H9 (cell line): ENCODE measurements around the gene RARG. TPM values are rescaled to one million over a fixed set of nuclear protein-coding genes. Genes with fewer than 3 reads are reported as not detected.

Source experiments
- DNase-seq: peaks from one replicate; pipeline ENCODE4 v3.0.0-alpha.2; 2017
- H2AFZ ChIP-seq: one replicate; pipeline ENCODE4 v1.6.1; 2013; ENCODE audit warnings: mild to moderate bottlenecking, low read length, control low read depth, moderate library complexity
- H2AK5ac ChIP-seq: 2 replicates; pipeline ENCODE4 v1.6.1; 2013; ENCODE audit warnings: low read length, control low read depth, mixed read lengths; ENCODE audit not compliant: insufficient read length
- H2BK120ac ChIP-seq: one replicate; pipeline ENCODE4 v1.6.1; 2013; ENCODE audit warnings: low read depth, mild to moderate bottlenecking, low read length, control low read depth, inconsistent platforms; ENCODE audit not compliant: poor library complexity, severe bottlenecking
- H2BK12ac ChIP-seq: 2 replicates; pipeline ENCODE4 v1.6.1; 2013; ENCODE audit warnings: low read length, control low read depth, mixed read lengths, low read depth; ENCODE audit not compliant: insufficient read length
- H2BK15ac ChIP-seq: 2 replicates; pipeline ENCODE4 v1.6.1; 2013; ENCODE audit warnings: low read depth, low read length, control low read depth
- H2BK20ac ChIP-seq: one replicate; pipeline ENCODE4 v1.6.1; 2013; ENCODE audit warnings: low read depth, mild to moderate bottlenecking, low read length, control low read depth, inconsistent platforms; ENCODE audit not compliant: poor library complexity, severe bottlenecking
- H2BK5ac ChIP-seq: 2 replicates; pipeline ENCODE4 v1.6.1; 2013; ENCODE audit warnings: low read length, control low read depth, mixed read lengths; ENCODE audit not compliant: insufficient read length
- H3K14ac ChIP-seq: 2 replicates; pipeline ENCODE4 v1.6.1; 2013; ENCODE audit warnings: low read length, control low read depth; ENCODE audit not compliant: insufficient read depth
- H3K18ac ChIP-seq: 2 replicates; pipeline ENCODE4 v1.6.1; 2013; ENCODE audit warnings: low read depth, mild to moderate bottlenecking, mixed read lengths, low read length, control low read depth; ENCODE audit not compliant: insufficient read length
- H3K23ac ChIP-seq: 2 replicates; pipeline ENCODE4 v1.6.1; 2013; ENCODE audit warnings: low read length, control low read depth, mixed read lengths, low read depth; ENCODE audit not compliant: insufficient read length
- H3K23me2 ChIP-seq: 2 replicates; pipeline ENCODE4 v1.6.1; 2013; ENCODE audit warnings: low read depth, mild to moderate bottlenecking, mixed read lengths, low read length, control low read depth; ENCODE audit not compliant: insufficient read length, poor library complexity, severe bottlenecking
- H3K27ac ChIP-seq: 2 replicates; pipeline ENCODE4 v1.5.1; 2013; ENCODE audit warnings: low read length, control low read depth, mixed read lengths, low read depth; ENCODE audit not compliant: insufficient read length
- H3K27me3 ChIP-seq: 2 replicates; pipeline ENCODE4 v1.6.1; 2013; ENCODE audit warnings: low read length, control low read depth, inconsistent platforms; ENCODE audit not compliant: insufficient read depth
- H3K4ac ChIP-seq: 2 replicates; pipeline ENCODE4 v1.6.1; 2013; ENCODE audit warnings: low read depth, mild to moderate bottlenecking, control low read depth, inconsistent platforms, low read length, moderate library complexity
- H3K4me1 ChIP-seq: 2 replicates; pipeline ENCODE4 v1.6.1; 2013; ENCODE audit warnings: low read length, control low read depth, inconsistent platforms; ENCODE audit not compliant: insufficient read depth
- H3K4me2 ChIP-seq: 2 replicates; pipeline ENCODE4 v1.6.1; 2013; ENCODE audit warnings: low read length, control low read depth, mixed read lengths; ENCODE audit not compliant: insufficient read length, insufficient read depth
- H3K56ac ChIP-seq: 2 replicates; pipeline ENCODE4 v1.6.1; 2013; ENCODE audit warnings: low read depth, mild to moderate bottlenecking, mixed read lengths, low read length, control low read depth; ENCODE audit not compliant: insufficient read length
- H3K79me1 ChIP-seq: 2 replicates; pipeline ENCODE4 v1.6.1; 2013; ENCODE audit warnings: low read depth, mild to moderate bottlenecking, moderate library complexity, low read length, control low read depth, inconsistent platforms; ENCODE audit not compliant: insufficient read depth, poor library complexity, severe bottlenecking
- H3K79me2 ChIP-seq: 2 replicates; pipeline ENCODE4 v1.6.1; 2013; ENCODE audit warnings: low read length, control low read depth, inconsistent platforms; ENCODE audit not compliant: insufficient read depth
- H3K9ac ChIP-seq: 2 replicates; pipeline ENCODE4 v1.6.1; 2013; ENCODE audit warnings: low read length, control low read depth, mixed read lengths; ENCODE audit not compliant: insufficient read length; ENCODE audit errors: extremely low read depth
- H3K9me3 ChIP-seq: one replicate; pipeline ENCODE4 v1.6.1; 2013; ENCODE audit warnings: low read depth, low read length, inconsistent platforms; ENCODE audit not compliant: control insufficient read depth
- H3T11ph ChIP-seq: one replicate; pipeline ENCODE4 v1.6.1; 2013; ENCODE audit warnings: mild to moderate bottlenecking, low read length, control low read depth, inconsistent platforms
- H4K20me1 ChIP-seq: one replicate; pipeline ENCODE4 v1.6.1; 2013; ENCODE audit not compliant: control insufficient read depth, insufficient read length, insufficient read depth
- H4K5ac ChIP-seq: 2 replicates; pipeline ENCODE4 v1.6.1; 2013; ENCODE audit warnings: low read depth, mild to moderate bottlenecking, mixed read lengths, low read length, control low read depth; ENCODE audit not compliant: insufficient read length
- H4K8ac ChIP-seq: replicated peaks from 2 replicates; pipeline ENCODE4 v1.6.1; 2013; ENCODE audit warnings: low read length, control low read depth, mixed read lengths, low read depth; ENCODE audit not compliant: insufficient read length
- H4K91ac ChIP-seq: 2 replicates; pipeline ENCODE4 v1.6.1; 2013; ENCODE audit warnings: low read depth, mild to moderate bottlenecking, moderate library complexity, mixed read lengths, low read length, control low read depth; ENCODE audit not compliant: insufficient read length
- H3K27ac Mint-ChIP-seq, 3 experiments: 2 replicates in 2 of 3; 3 replicates in 1 of 3; pipeline ENCODE4 v1.8.0; 2020 to 2021; ENCODE audit warnings: mixed read lengths in 3 of 3, mild to moderate bottlenecking in 1 of 3, moderate library complexity in 1 of 3
- H3K27me3 Mint-ChIP-seq: 2 replicates; pipeline ENCODE4 v1.8.0; 2021; ENCODE audit warnings: low read depth, mild to moderate bottlenecking, moderate library complexity, mixed read lengths
- H3K36me3 Mint-ChIP-seq, 3 experiments: 2 replicates in 2 of 3; 3 replicates in 1 of 3; pipeline ENCODE4 v1.8.0; 2020 to 2021; ENCODE audit warnings: low read depth in 3 of 3, mixed read lengths in 3 of 3; ENCODE audit not compliant: insufficient read depth in 1 of 3
- H3K4me1 Mint-ChIP-seq, 2 experiments: 2 replicates each; pipeline ENCODE4 v1.8.0; 2020; ENCODE audit warnings: mixed read lengths in 2 of 2
- H3K4me3 Mint-ChIP-seq, 2 experiments: 2 replicates in 1 of 2; 3 replicates in 1 of 2; pipeline ENCODE4 v1.8.0; 2020 to 2021; ENCODE audit warnings: mild to moderate bottlenecking in 2 of 2, mixed read lengths in 2 of 2, moderate library complexity in 1 of 2
- H3K9me3 Mint-ChIP-seq, 2 experiments: 2 replicates in 1 of 2; 3 replicates in 1 of 2; pipeline ENCODE4 v1.8.0; 2020; ENCODE audit warnings: mild to moderate bottlenecking in 2 of 2, mixed read lengths in 2 of 2, moderate library complexity in 1 of 2
- CTCF ChIP-seq: fragments of 200-600 bp; sonication (generic); conservative IDR thresholded peaks from 3 replicates; pipeline ENCODE4 v1.8.0; 2021; ENCODE audit warnings: antibody characterized with exemption, mild to moderate bottlenecking
- WGBS: extraction: QIAGEN DNeasy Blood & Tissue Kit; methylation state at CpG from one replicate; pipeline ENCODE4 v1.1.7; 2013; ENCODE audit warnings: missing lambda C conversion rate, low lambda C conversion rate, mixed read lengths; ENCODE audit not compliant: insufficient read length; ENCODE audit errors: extremely low coverage; 5-methylcytosine and 5-hydroxymethylcytosine counted together
- total RNA-seq: library from RNA; stranded (reverse); gene quantifications from 2 replicates; pipeline ENCODE4 v1.2.1, GENCODE V29; 2021

RARG gene
- total RNA-seq, 1 experiment from 2014 or later = 43.7 TPM

- DNase-seq = peak; percentile 76
- WGBS = no CpG with 5 or more reads among the region's 11 CpGs
- Mint-ChIP-seq H3K4me1 (peaks cover 77 to 79% of the 10 kb centered on the region in 2 experiments), H3K4me3 (peak overlapping the region; percentile 70 to 87), H3K9me3 (no peaks in the 10 kb centered on the region), H3K27ac (peak overlapping the region; percentile 27 to 91 (median 90); a peak in 6 of 7 replicates), H3K27me3 (peaks cover 14% of the 10 kb centered on the region), H3K36me3 (peaks cover 0 to 9% (median 5%) of the 10 kb centered on the region in 3 experiments; a peak in 4 of 7 replicates)
- no peak overlapping the region for H2AK5ac ChIP-seq
- H2BK12ac ChIP-seq = no peak overlapping the region
- no peaks in the 10 kb centered on the region; the same call in 1 of the 2 replicates for H3K79me2 ChIP-seq
- no peak overlapping the region for H4K8ac ChIP-seq
- H3K18ac ChIP-seq = no peak overlapping the region
- H3K4me2 ChIP-seq = peak overlapping the region; percentile 61
- no peak overlapping the region for H3K9ac ChIP-seq
- H3K79me1 ChIP-seq = no peaks in the 10 kb centered on the region
- TF ChIP-seq CTCF = no peak
- no peak overlapping the region for H3K4ac ChIP-seq
- H3K4me1 ChIP-seq = peaks cover 22% of the 10 kb centered on the region; the same call in 1 of the 2 replicates
- H4K20me1 ChIP-seq = no peaks in the 10 kb centered on the region
- H4K5ac ChIP-seq = no peak overlapping the region
- no peak overlapping the region for H3K27ac ChIP-seq
- no peak overlapping the region for H2BK20ac ChIP-seq
- H4K91ac ChIP-seq = no peak overlapping the region
- no peaks in the 10 kb centered on the region for H3K9me3 ChIP-seq
- H2BK120ac ChIP-seq = no peak overlapping the region
- H3K23ac ChIP-seq = no peak overlapping the region
- no peak overlapping the region; the same call in 1 of the 2 replicates for H3K14ac ChIP-seq
- no peak overlapping the region for H3K56ac ChIP-seq
- no peak overlapping the region for H2AFZ ChIP-seq
- H2BK15ac ChIP-seq = no peak overlapping the region
- H2BK5ac ChIP-seq = no peak overlapping the region
- H3T11ph ChIP-seq = no peak overlapping the region
- H3K23me2 ChIP-seq = peaks cover 16% of the 10 kb centered on the region
- peaks cover 3% of the 10 kb centered on the region for H3K27me3 ChIP-seq
Measured at GRCh38 chr12:53232646-53233461, 845 bp upstream of the RARG start.
